GM18861 (cell line): ENCODE measurements around the gene KLK1.
A peak's percentile ranks its signal among the peaks of the same experiment; 100 is the strongest.

Experiments
- ATAC-seq: cut with Tn5 transposase; IDR thresholded peaks from one replicate; pipeline ENCODE4 v1.9.1; 2021; ENCODE audit not compliant: unreplicated experiment

The KLK1 gene

DNA sequence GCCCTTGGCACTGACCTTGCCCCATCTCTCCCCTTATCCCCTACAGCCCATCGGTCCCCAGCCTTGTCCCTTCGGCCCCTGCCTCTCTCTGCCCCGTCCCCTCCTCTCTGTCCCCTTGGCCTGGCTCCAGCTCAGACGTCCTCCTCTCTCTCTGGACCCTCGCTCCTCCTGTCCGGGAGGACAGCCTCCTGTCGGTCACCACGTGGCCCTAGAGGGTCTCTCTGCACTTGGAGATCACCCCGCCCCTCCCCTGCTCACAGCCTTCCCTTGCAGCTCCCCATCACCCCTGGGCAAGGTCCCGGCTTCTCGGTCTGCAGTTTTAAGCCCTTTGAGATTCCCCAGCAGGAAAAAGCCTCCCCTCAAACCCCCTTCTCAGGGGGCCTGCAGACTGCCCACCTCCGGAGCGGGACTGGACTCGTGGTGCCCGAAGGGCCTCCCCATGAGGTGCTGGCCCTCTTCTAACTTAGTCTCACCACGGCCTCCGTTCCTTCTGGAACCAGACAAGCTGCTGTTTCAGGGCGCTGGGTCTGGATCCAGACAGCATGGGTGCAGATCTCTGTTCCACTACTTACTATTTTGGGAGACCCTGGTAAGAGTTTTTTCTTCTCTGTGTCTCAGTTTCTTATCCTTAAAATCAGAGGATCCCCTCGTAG, 13.1 kb upstream of the KLK1 start:
- no peak for ATAC-seq

DNA sequence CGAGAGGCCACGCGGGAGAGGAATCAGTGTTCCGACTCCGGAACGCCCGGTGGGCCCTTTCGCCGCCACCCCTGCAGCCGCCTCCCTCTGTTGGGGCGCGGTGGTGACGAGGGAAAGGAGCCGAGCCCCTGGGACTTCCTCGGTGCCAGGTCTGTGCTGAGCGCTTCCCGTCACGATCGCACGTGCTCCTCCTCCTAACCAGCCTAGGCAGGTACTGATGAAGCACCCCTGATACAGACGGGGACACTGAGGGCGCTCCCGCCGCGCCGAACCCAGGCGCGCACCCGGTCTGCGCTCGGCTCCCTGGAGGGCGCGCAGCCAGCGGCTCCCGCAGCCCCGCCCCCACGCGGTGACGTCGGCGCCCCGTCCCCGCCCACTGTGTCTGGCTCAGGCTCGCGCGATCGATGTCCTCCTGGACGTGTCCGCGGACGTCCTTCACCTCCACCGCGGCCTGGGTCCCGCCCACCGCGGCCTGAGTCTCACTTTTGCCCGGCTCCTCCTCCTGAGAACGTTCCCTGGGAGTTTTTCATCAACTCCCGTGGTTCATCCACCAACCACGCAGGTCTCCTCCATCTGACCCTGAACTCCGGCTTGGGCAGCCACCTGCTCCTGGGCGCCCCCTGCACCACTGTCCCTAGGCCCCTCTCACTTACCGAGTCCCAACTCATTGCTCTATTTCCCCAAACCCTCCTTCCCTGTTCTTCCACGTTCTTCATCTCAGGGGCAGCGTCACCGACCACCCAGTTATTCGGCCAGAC, 12.4 kb upstream of the KLK1 start:
- ATAC-seq: peak; percentile 61

DNA sequence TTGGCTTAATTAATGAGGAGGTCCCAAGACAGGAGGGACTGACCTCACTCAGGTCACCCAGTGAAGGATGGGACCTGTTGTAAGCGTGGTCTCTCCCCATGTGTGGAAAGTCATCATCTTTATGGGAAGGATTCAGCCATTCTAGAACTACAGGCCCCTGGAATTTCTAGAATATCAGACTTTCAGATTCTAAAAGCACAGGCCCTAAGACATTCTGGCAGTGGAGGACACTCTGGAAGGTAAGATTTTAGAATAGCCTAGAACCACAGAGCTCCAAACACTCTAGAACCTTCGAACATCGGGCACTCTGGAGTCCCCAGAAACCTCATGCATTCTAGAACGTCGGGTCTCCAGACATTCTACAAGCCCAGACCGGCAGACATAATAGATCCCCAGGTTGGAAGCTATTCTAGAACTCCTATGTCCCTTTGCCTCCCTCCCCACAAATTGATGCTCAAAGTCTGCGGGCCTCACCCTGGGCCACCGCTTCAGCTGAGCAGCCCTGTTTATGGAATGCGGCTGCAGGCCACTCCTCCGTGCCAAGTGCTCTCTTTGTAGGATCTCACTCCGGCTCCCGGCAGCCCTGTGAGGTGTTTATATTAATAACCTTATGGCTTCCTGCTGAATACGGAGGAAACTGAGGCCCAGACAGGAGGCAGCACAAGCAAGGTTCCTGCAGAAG, 11.7 kb upstream of the KLK1 start:
- ATAC-seq: no peak

DNA sequence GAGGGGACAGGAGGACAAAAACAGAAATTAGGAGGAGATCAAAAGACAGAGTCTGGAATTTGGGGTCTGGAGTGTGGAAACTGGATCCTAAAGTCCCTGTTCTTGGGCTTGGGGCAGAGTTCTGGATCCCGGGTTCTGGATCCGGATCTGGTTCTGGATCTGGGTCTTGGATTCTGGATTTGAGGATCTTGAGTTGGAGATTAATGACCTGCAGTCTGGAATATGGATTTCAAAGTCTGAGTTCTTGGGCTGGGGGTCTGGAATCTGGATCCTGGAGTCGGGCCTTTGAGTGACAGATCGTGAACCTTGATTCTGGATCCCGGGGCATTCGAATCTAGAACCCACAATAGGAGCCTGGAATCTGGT, 10.2 kb upstream of the KLK1 start:
- ATAC-seq: no peak

DNA sequence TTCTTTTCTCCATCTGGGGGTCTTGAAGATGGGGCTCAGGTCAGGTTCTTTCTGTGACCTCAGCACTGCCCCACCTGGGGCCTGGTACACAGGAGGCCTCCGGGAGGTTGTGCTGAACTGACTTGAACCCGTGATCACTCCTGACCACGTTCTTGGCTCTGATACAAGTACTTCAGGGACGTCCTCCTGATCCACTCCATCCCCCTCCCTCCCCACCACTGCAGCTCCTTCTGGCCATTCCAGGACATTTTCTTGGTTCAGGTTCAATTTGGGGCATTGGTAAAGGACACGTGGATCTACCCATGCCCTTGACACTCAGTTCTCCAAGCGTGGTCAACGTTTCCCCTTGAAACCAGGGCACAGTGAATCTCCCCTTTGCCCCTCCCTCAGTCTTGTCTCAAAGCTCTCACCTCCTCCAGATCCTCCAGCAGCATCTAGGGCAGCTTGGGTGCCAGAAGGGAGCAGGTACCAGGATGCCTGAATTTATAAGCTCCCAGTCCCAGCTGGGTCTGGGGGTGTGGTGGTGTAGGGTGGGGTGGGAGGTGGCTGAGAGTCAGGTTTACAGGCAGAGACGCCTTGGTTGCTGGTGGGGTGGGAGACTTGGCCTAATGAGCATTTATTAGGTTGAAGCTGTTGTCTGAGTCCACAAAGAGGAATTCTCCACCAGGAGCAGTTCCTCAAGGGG, 9.7 kb upstream of the KLK1 start, which contains the start of gene KLK15:
TSS of gene KLK15 (minus strand) at position 458 of the 685 bp plus-strand sequence. CDS start 2,082 bp downstream, outside the sequence.
- ATAC-seq: no peak

DNA sequence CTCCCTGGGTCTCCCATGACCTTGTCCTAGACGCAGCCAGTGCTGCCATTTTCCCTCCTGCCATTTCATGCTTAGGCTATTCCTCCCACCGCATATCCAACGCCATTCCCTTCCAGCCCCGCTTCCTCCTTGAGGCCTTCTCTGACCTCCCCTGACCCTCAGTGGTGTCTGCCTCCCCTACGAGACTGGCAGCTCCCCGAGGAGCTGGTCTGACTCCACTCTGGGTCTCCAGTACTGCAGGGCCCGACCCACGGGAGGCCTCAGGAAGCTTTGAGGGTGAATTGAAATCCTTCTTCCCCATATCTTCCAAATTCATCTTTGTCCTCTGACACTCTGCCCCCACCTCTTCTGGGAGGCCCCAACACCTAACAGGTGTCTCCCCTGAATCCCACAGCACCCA, 9.1 kb upstream of the KLK1 start:
- ATAC-seq: no peak

DNA sequence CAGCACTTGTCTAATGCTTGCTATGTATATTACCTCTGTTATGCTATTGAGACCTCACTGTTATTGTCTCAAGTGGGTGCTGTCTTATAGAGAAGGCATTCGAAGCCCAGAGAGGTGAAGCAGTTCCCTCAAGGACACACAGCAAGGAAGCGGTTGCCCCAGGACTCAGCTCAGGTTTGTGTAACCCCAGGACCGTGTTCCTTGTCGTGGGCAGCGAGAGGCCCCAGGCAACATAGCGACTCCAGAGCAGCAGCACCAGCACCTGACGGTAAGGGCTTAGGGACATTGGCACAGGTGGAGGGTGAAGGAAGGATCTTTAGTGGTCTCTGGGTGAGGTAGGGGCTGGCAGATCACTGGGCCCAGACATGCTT, 7.4 kb upstream of the KLK1 start:
- ATAC-seq: no peak

DNA sequence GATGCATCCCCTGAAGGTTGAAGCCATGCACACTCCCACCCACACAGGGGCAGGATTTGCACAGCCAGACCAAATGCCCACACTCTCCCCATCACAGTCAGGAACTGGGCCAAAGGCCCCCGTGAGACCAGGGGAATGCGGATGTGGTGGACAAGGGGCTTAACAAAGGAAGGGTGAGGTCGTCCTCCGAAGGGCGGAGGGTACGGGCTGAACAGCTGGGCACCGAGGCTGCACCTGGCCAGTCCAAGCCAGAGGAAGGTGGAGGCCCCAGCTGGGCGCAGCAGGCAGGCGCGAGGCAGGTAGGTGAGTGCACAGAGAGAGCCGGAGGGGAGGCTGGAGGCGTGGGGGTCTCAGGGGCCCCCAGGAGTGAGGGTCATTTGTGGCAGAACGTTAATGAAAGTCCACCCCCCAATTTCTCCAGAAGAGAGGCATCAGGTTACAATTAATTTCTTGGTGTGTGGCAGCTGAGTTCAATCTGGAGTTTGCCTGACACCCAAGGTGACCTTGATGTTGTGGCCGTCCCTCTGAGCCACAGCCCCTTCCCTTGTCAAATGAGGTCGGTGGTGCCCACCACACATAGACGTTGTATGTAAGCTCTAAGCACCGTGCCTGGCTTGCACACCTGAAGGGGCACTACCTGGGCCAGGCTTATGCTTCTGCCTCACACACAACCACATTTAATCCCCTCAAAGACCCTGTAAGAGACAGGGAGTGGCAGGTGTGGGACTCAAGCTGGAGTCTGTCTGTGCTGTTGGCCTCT, 6.9 kb upstream of the KLK1 start:
- ATAC-seq: no peak

DNA sequence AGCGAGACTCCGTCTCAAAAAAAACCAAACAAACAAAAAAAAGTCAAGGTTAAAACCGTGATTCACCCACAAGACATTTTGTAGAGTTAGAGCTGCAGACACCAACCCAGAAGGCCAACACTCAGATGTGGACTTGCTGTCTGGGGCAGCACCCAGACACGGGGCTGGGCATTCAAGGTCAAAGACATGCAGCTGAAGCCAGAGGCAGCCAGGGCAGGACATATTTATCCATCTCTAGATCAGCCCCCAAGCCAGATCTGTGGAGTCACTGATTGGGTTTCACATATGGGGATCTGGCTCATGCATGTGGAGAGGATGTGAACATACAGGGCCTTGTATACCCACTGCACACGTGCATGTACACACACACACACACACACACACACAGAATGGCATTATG, 6.2 kb upstream of the KLK1 start:
- no peak for ATAC-seq

DNA sequence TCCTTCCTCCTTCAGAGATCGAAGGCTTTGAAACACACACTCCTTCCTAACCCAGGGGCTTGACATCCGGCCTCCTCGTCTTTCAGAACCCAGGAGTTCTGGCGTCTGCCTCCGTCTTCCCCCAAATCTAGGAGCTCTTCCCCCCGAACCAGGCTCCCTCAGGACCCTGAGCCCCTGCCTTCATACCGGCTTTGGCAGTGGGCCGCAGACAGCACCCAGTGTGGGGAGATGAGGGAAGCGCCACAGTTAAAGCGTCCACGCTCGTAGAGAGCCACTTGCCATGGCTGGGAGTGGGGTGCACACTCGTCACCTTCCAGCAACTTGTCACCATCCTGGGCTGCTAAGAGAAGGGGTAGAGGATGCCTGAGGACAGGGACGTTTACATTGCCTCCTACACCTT, 3.9 kb upstream of the KLK1 start:
- no peak for ATAC-seq

DNA sequence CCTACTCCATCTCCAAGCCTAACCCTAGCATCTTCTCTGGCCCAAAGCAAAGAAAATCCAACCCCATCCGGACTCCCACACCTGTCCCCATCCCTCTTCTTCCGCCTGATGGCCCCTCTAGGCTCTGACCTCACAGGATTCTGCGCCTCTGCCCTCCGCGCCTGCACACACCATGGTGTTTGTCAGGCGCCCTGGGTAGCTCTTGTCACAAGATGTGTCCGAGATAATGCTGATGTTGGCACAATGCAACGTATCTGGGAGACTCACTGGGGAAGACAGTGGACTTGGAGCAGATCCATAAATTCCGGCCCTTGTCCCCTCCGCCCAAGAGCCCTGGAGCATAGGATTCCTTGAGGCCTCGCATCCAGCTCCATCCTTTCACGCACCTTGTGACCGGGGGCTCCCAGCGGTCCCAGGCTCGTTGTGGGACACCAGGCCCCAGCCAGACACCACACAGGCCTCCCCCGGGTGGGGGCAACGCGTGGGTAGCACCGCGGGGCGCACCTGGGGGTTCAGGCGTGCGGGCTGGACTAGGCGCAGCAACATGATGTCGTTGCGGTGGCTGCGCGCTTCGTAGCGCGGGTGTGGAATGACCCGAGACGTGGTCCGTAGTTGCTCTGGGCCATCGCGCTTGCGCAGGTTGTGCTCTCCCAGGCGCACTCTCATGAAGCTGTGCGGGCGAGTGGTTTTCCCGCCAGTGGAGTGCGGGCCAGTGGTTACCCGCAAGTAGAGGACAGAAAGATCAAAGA, 3.1 kb upstream of the KLK1 start:
- no peak for ATAC-seq

DNA sequence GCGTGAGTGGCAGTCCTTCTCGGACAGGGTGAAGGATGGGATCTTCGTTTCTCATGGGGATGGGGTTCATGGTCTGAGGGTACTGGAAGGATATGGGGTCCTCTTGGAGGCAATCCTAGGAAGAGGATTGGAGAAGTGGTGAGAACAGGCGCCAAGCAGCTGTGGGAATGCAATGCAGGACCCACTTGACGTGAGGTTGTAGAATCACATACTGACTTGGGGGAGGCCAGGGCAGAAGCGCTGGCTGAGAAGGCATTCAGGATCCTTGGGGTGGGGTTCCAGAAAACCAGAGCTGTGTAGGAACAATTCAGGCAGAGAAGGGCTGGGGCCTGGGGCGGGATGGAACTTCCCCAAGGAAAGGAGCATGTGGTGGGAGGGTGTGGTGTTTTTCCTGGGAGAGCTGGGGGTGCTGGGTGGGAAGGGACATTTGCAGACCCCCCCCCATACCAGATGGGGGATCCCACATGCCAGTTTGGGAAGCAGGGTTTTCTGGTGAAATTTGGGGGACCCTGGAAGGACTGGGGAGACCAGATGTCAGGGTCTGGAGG, 852 bp downstream of the KLK1 start:
- ATAC-seq: no peak

DNA sequence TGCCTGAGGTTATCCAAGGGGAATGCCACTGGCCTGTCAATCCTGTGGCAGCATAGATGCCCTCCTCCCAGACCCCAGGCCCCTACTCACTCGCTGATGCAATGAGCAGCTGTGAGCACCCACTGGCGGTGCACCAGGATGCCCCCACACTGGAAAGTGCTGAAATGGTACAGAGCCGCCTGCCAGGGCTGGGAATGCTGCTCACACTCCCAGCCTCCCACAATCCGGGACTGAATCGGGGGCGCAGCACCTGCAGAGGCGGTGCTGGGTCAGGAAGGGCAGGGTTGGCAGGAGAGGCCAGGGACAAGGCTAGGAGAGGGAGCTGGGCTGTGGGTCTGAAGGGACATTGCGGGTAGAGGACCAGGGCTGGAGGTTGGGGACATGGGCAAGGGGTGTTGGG, 2.0 kb downstream of the KLK1 start:
- no peak for ATAC-seq

DNA sequence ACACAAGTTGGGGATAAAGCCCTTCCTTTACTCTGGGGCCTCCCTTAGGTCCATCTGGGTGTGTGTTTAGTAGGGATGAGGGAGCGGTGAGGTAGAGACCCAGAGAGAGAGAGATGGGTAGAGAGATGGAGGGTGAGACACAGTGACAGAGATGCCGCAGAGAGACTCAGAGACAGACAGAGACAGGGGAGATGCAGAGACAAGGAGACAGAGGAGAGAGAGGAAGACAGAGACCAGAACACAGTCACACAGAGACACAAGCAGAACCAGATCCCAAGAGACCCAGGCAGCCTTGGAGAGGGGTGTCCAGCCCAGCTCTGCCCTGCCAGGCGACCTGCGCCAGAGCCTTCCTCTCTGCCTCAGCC, 2.4 kb downstream of the KLK1 start:
- no peak for ATAC-seq

DNA sequence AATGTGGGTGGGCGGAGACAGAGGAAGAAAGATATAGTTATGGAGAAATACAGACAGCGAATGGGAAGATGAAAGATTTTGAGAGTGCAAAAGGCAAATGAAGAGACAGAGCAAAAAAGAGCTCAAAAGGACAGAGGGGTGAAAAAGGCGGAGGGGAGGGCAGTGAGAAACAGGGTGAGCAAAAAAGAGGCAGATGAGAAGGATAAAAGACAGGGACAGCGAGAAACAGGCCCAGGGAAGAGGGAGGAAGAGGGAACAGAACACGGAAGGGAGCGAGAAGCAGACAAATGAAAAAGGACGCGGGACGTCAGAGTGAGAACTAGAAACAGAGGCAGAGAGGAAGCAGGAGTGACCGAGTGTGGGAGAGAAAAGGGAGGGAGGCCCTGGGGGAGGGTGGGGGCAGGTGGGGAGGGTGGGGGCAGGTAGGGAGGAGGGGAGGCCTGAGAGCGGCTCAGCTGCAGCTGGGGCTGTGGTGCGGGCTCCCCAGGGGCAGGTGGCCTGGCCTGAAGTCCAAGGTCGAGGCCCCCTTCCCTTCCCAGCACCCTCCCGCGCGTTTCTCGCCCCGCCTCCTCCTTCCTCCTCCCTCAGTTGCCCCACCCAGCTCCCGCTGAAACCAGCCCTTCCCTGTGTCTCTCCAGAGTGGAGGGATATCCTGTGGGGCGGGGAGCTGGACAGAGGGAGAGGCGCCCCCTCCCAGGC, 2.9 kb downstream of the KLK1 start:
- ATAC-seq: no peak

DNA sequence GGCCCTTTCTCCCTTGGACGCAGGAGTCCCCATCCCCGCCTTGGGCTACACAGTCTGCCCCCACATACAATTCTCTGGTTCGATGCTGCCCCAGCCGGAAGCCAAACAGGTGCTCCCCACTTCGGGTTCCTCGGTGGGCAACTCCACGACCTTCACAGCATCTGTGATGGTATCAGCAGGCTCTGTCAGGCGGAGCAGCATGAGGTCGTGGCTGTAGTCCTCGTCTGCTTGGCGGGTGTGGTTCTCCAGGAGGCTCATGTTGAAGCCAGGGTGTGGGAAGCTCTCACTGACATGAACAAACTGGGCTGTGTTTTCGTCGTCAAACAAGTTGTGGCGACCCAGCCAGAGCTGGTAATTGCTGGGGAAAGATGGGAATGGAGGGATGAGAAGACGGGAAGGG, 3.5 kb downstream of the KLK1 start:
- ATAC-seq: no peak

DNA sequence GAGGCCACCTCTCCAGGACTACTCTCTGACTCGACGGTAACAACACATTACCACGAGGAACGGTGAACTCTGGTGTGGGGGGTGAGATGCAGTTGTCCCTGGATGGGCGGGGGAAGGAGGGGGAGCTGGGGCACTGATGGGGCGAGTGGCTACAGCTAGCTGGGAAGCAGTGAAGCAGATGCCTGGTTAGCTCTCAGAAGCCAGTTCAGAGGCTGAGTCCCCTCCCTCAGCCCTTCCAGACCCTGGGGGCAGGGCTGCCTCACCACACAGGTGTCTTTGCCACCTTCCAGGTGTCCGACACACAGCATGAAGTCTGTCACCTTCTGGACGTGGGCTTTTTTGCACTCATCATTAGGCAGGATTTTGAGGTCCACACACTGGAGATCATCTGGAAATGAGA, 4.0 kb downstream of the KLK1 start:
- no peak for ATAC-seq

DNA sequence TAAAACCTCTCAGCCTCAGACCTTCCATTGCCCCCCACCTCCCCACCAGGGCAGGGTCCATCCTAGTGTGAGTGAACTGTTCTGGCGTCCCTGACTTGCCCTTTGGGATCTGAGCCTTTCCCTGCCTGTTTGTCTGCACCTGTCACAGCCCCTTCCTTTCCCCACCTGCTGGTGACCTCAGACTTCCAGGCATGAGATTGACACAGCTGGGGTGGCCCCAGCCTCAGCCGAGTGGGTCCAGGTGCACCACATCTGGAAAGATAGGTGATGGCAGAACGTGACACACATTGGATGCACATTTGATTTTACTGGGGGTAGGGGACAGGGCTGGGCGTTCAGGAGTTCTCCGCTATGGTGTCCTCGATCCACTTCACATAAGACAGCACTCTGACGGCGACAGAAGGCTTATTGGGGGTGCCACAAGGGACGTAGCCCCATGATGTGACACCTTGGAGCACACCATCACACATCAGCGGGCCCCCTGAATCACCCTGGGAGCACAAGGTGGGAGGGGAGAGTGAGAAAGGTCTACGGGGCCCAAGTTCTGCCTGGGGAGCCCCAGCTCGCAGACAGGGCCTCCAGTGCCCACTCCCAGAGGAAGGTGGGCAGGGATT, 4.6 kb downstream of the KLK1 start:
- ATAC-seq: no peak
